ENCODE results near the gene IRX2.

IRX2 gene

DNA sequence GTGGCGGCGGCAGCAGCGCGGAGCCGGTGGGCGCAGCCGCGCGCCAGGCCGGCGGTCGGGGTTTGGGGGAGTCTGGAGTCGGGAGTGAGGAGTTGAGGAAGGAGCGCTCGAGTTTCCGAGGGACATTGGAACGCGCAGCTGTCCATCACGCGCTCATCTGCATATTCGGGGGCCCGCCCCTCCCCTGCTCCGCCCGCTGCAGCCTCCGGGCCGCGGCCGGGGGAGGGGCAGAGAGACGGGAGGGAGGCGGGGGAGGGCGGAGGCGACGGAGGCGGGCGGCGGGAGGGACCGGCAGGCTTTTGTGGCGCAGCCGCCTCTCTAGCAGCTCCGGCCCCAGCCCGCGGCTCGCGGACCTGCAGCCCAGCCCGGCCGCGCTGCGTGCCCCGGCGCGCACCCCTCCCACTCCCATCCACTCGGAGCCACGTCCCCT lies at the start of gene IRX2:
IRX2 (minus strand) TSS at position 86 of the 430 bp plus-strand sequence. CDS start 264 bp downstream, outside the sequence.
- DNase-seq: no peak

GRCh38 chr5:2800035-2800434 lies 48.6 kb upstream of the IRX2 start:
- no peak for DNase-seq

DNA sequence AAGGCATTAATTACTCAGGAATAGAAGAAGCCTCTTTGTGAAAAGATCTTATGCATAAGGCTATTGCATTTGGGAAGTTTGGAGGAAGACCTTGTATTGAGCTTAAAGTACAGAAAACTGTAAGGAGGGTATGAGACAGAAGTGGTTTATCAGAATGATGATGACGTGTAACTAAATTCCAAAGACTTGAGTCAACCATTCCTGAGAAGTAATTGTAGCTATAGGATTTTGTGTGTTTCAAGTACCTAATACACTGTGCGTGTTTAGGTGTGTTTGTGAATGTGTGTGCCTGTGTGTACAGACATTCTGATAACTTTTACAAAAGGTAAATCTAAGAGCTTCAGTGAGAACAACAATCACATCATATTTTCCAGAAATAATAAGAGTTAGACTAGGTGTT lies 46.5 kb upstream of the IRX2 start:
- DNase-seq: no peak

- DNase-seq: no peak
These were observed 45.7 kb upstream of the IRX2 start for GRCh38 chr5:2797160-2797559.

- DNase-seq: no peak
These were observed 31.7 kb upstream of the IRX2 start for GRCh38 chr5:2783223-2783622.

GRCh38 chr5:2782658-2783057 lies 31.2 kb upstream of the IRX2 start:
- no peak for DNase-seq

DNA sequence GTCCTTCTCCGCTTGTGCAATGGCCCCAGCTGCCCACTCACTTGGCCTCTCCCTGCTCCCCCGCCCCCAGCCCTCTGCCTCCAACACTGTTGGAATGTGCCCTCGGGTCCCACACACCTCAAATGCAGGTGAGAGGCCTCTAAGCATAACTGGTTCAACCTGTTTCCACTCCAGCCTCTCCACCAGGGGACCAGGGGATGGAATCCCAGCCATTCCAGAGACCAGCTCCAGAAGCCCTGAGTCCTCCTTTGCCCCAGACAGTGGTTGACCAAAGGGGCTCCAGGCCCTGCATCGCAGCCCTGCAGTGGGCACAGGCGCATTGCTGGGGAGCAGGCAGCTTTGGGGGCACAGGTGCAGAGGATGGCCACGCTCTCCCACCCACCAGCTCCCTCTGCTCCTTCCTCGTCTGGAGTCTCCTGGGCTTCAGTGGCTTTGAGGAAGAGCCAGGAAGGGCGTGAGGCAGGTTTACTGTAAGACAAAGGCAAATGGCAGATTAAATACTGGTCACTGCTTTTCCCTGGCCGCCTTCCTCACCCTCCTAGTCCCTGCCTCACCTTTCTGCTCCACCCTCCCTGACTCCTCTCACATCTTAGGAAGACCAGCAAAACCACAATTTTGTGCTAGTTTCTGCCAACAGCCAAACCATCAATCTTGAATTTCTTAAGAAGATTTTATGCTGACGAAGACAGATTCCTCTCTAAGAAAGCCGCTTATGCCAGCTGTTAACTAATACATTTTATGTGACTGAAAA lies 29.1 kb upstream of the IRX2 start:
- no peak for DNase-seq

DNA sequence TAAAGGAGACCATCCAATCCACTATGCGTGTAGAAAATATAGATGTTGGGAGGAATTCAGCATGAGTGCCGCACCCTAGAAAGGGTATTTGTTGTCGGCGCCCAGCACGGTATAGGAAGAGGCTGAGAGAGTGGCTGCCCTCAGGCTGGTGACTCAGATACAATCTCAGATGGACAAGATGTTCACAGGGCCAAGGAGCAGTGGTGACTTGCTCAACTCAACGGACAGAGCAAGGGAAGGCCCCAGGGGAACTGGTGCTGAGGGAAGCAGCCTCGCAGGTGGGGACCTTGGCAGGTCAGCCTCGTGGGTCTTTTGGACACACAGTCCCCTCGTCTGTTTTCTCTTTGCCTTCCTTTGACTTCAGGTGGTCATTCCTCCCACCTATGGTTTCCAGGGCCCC lies 28.0 kb upstream of the IRX2 start:
- no peak for DNase-seq

- DNase-seq: no peak
These were observed 25.1 kb upstream of the IRX2 start for GRCh38 chr5:2776337-2777302.

DNA sequence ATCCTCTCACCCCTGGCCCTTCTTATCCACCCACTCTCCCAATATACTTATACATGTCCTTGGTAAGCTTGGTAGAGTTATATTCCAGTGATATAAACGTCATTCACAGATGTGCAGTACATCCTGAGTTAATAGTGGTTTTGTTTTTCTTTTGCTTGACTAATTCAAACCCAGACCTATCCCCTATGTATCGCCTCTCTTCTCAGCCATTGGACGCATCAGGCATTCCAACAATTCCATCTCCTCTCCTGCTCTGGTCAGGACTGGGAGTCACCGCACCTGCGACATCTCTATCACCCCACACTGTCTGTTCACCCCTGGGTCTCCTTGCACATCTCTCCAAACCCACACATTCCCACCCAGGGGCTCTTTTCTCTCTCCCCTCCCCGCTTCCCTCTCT lies 21.9 kb upstream of the IRX2 start:
- no peak for DNase-seq

- no peak for DNase-seq
These were observed 15.6 kb upstream of the IRX2 start for GRCh38 chr5:2767089-2767488.

DNA sequence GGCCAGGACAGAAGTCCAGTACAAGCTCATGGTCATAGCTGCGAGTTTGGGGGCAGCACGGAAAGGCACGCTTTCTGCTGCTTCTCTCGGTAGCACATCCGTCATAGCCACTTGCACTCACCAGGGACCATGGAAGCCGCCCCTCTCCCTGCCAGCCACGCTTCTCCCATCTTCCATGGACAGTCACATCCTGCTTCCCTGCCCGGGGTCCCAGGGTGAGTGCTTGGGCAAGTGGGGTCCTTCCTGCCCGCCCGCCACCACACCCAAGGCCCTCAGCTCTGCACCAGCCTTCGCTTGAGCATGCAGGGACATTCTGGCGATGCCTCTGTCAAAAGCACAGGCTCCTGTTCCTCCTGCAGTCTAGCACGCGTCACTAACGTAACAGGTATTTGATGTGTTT lies 13.1 kb upstream of the IRX2 start:
- no peak for DNase-seq

GRCh38 chr5:2763533-2763794 lies 12.0 kb upstream of the IRX2 start:
- no peak for DNase-seq

DNA sequence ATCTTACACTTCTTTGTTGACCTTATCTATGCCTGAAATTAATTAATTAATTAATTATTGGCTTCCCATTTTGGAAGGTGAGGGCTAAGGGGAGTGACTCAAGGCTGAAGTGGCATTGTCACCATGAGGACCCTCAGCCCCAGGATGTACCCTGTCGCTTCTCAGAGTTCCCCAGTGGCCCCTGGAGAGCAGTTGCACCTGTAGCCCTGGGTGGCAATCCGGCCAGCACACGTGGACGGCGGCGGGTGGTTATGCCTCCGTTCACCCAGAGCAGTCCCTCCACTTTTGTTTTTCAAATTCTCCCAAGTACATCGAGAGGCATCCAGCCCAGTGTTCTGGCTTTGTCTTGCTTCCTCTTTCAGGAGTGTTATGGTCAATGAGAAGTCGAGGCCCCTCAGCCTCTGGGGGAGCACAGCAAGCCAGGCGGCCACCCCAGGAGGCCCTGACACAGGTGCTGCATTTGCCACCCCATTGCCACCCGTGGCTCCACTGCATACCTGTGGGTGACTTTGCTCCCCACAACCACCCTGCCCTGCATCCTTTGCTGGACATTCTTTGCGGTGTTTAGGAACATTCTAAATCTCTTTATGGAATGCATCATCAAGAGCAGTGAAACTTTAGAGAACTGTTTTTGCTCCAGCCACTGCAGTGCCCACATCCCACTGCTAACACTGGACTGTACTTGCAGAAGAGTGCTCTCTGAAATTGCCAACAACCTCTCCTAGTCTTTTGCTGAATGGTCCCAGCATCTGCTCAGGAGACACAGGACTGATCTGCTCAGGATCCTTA lies 11.5 kb upstream of the IRX2 start:
- DNase-seq: no peak

GRCh38 chr5:2761921-2762488 lies 10.5 kb upstream of the IRX2 start:
- DNase-seq: no peak

GRCh38 chr5:2759696-2760461 lies 8.4 kb upstream of the IRX2 start:
- DNase-seq: no peak

DNA sequence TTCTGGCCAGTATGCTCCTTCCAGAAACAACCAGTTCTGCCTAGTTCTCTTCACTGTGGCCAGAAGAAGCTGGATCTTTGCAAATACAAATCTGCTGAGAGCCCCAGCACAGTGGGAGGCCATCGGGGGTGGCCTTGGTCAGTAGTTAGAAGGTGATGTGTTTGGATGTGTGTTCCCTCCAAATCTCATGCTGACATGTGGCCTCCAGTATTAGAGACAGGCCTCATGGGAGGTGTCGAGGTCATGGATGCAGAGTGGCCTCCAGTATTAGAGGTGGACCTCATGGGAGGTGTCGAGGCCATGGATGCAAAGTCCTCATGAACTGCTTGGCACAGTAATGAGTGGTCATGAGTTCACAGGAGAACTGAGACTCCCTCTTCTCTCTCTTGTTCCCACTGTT lies 7.6 kb upstream of the IRX2 start:
- no peak for DNase-seq

DNA sequence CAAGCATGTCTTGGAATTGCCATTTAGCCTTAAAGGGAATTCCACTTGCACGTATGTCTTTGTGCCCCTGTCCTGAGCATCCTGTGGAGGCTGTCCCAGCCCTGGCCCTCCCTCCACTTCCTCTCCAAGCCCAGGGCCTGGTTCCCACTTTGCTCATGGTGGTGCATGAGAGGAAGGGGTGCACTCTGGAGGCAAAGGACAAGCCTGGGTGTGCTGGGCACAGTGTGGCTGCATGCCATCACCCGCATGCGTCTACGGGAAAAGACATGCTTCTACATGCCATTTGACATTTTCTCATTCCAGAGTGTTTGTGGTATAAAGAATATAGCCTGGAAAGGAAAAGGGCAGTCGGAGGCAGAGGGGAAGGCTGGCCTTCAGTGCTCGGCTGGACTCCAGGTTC lies 7.2 kb upstream of the IRX2 start:
- DNase-seq: no peak

DNA sequence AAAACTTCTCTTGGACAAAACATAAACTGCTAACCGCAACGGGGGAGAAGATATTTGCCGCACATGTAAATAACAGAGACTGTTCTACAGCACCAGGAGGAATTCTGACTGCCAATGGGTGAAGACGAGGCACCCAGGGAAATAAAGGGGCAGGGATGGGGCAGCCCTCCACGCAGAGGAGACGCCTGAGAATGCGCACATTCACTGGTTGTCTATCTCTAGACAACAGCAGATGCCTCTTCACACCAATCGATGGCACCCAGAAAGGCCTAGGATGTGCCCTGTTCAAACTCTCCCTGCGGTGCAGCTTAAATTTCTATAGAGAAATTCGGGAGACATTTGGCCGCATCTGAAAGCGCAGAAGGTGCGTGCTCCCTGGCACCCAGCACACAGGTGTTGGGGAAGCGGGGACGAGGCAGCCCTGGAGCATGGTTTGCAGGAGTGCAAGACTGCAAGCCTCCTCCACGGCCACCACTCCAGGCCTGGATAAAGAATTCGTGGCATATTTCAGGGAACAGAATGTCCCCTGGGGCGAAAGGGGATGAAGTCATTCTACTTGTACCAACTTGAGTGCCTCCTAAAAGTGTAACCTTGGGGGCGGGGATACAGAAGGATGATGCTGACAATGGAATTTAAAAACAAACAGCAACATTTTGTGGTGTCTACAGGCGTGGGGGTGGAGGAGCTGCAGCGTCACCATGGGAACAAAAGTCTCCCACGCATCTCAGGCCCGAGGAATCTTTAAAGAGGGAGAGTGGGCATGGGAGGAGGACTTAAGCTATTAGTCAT lies 6.3 kb upstream of the IRX2 start:
- DNase-seq: no peak

- DNase-seq: no peak
These were observed 5.0 kb upstream of the IRX2 start for GRCh38 chr5:2756211-2757152.
